Esophagus squamous epithelium (tissue), 5 donors: ENCODE results near the gene SRF. TPM values are rescaled to one million over a fixed set of nuclear protein-coding genes. Genes with fewer than 3 reads are reported as not detected.

Experiments
- DNase-seq: peaks from one replicate; lab custom pipeline; 2025; lab: John Stamatoyannopoulos, UW
- H3K27ac ChIP-seq, 4 donors: fragments of 200-600 bp; sonication (generic); one replicate each; pipeline ENCODE4 v1.5.1; 2016 to 2019; ENCODE audit warnings: mild to moderate bottlenecking in 1 of 4
- H3K27me3 ChIP-seq, 4 donors: fragments of 200-600 bp; sonication (generic); 1 replicate in 3 of 4; 2 replicates in 1 of 4; pipeline versions ENCODE4 v1.5.1 to v1.6.0; 2017 to 2021; ENCODE audit warnings: antibody characterized with exemption in 1 of 4
- H3K36me3 ChIP-seq, 3 donors: fragments of 200-600 bp; sonication (generic); one replicate each; pipeline ENCODE4 v1.5.1; 2016 to 2019
- H3K4me1 ChIP-seq, 3 donors: fragments of 200-600 bp; sonication (generic); one replicate each; pipeline ENCODE4 v1.5.1; 2017 to 2019
- H3K4me3 ChIP-seq, 4 donors: fragments of 200-600 bp; sonication (generic); 1 replicate in 3 of 4; 2 replicates in 1 of 4; pipeline ENCODE4 v1.5.1; 2016 to 2019; ENCODE audit warnings: mild to moderate bottlenecking in 2 of 4, moderate library complexity in 1 of 4
- H3K9me3 ChIP-seq, 3 donors: fragments of 200-600 bp; sonication (generic); one replicate each; pipeline ENCODE4 v1.5.1; 2016 to 2019
- POLR2A ChIP-seq, 4 donors: fragments of 450-650 bp; IDR thresholded peaks; one replicate each; pipeline ENCODE4 v1.6.1; 2017; ENCODE audit warnings: antibody characterized with exemption in 4 of 4, mild to moderate bottlenecking in 4 of 4, moderate library complexity in 3 of 4
- WGBS, 2 donors: methylation state at CpG; one replicate each; pipeline ENCODE4 v1.1.5; 2018; 5-methylcytosine and 5-hydroxymethylcytosine counted together
- intact Hi-C: fragments of 100-400 bp; cut with DNase I; formaldehyde crosslinking; loops from one replicate; pipeline ENCODE4 v1.15.0; 2022
- total RNA-seq, 4 donors: library from RNA; depleted of rRNA; stranded (reverse); fragments of >200 nt; gene quantifications; one replicate each; pipeline ENCODE4 v1.1.0, GENCODE V29; 2016
- TF ChIP-seq, protein P1 (sequence below), 6 experiments: fragments of 450-650 bp in 4 of 6; fragments of 200-600 bp in 2 of 6; sonication (generic) in 2 of 6; IDR thresholded peaks; one replicate each; pipeline ENCODE4 v1.5.1; 2016 to 2019; ENCODE audit warnings: antibody characterized with exemption in 6 of 6, mild to moderate bottlenecking in 4 of 6, moderate library complexity in 4 of 6
- donor health status: DM: yes; HTN: yes; CAD: no.

Gene SRF
- total RNA-seq, 4 donors from 2014 or later: 22.0 to 38.9 (median 35.3) TPM

DNA sequence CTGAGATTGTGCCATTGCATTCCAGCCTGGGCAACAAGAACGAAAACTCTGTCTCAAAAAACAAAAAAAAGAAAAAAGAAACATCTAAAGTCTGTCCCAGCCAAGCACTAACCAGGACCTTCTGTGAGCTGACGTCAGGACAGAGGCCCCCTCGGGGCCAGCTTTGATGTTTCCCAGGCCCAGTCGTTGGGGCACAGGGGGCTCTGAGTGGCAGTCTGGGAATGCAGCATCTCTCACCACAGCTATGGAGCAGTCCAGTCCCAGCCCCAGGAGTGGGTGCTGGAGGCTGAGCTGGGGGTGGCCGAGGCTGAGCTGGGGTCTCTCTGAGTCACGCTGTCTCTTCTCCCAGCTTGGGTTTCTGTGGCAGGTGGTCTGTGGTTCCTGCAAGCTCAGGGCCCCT lies 46.0 kb upstream of the SRF start:
- DNase-seq: no peak
- no peak for TF ChIP-seq POLR2A (IDR thresholded peaks at IDR 0.05)
- TF ChIP-seq, protein P1, sequence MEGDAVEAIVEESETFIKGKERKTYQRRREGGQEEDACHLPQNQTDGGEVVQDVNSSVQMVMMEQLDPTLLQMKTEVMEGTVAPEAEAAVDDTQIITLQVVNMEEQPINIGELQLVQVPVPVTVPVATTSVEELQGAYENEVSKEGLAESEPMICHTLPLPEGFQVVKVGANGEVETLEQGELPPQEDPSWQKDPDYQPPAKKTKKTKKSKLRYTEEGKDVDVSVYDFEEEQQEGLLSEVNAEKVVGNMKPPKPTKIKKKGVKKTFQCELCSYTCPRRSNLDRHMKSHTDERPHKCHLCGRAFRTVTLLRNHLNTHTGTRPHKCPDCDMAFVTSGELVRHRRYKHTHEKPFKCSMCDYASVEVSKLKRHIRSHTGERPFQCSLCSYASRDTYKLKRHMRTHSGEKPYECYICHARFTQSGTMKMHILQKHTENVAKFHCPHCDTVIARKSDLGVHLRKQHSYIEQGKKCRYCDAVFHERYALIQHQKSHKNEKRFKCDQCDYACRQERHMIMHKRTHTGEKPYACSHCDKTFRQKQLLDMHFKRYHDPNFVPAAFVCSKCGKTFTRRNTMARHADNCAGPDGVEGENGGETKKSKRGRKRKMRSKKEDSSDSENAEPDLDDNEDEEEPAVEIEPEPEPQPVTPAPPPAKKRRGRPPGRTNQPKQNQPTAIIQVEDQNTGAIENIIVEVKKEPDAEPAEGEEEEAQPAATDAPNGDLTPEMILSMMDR (IDR thresholded peaks at IDR 0.05): no peak
- H3K4me1 ChIP-seq: peaks cover 11 to 96% (median 48%) of the 10 kb centered on the region in 3 donors
- H3K27ac ChIP-seq: peak overlapping the region in 1 of 4 donors; percentile 80
- no peak overlapping the region for H3K4me3 ChIP-seq
- intact Hi-C loops: loop anchor here (5.0 kb wide), 1 partner anchor 53 kb away; no protein-coding TSS in a partner anchor
- 67 to 77% methylated on average over 1 to 4 of the region's 6 CpGs for WGBS, 2 donors
- H3K9me3 ChIP-seq: no peaks in the 10 kb centered on the region
- H3K36me3 ChIP-seq: peaks cover 0 to under 1% (median 0%) of the 10 kb centered on the region in 3 donors
- no peaks in the 10 kb centered on the region for H3K27me3 ChIP-seq

DNA sequence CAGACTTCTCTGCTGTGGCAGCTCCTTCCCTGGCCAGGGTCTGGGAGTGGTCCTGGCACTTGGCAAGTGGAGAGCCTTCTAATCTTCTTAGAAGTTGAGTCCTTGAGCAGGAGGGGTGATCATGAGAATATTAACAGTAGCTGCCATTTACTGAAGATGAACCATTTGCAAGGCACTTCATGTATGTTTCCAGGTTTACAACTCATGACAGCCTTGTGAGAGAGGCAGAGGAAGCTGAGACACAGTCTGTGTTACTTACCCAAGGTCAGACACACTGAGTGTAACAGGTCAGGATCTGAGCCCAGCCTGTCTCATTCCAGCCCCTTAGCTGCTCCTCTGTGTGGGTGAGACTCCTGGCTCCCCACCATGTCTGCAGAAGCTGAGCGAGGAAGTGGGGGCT lies 45.5 kb upstream of the SRF start:
- no peak for TF ChIP-seq POLR2A (IDR thresholded peaks at IDR 0.05)
- TF ChIP-seq, protein P1 (IDR thresholded peaks at IDR 0.05): no peak
- Histone ChIP-seq H3K27me3 (no peaks in the 10 kb centered on the region), H3K36me3 (peaks cover 0 to 4% (median 0%) of the 10 kb centered on the region in 3 donors), H3K27ac (peak overlapping the region in 2 of 4 donors; percentile 17 to 80), H3K4me1 (peaks cover 11 to 92% (median 45%) of the 10 kb centered on the region in 3 donors), H3K9me3 (no peaks in the 10 kb centered on the region), H3K4me3 (no peak overlapping the region)
- WGBS, 2 donors: 100% methylated on average over 1 of the region's 1 CpG; no CpG with 5 or more reads in 1 of the 2 donors
- DNase-seq: no peak
- intact Hi-C loops: loop anchor here (5.0 kb wide), 1 partner anchor 53 kb away; no protein-coding TSS in a partner anchor

DNA sequence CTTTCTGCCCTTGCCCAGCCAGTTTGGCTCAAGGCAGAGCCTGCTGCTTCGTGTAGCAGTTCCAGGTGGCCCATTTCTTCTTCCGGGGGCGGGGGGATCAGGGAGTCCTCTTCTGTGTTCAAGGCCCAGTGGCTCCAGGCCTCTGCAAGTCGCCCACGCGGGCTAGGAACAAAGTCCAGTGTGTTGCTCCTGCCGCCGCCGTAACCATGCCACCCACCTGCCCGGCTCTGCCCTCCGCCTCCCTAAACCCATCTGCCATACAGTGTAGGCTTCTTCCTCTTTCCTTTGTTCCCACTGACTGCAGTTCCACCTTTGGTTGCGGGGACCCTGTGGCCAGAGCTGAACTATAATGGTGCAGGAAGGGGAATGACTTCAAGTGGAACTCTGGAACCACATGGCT lies 43.9 kb upstream of the SRF start:
- intact Hi-C loops: loop anchor here (5.0 kb wide), 1 partner anchor 55 kb away; no protein-coding TSS in a partner anchor
- no peak for DNase-seq
- peak overlapping the region in 2 of 4 donors; percentile 18 to 80 for H3K27ac ChIP-seq
- no peaks in the 10 kb centered on the region for H3K9me3 ChIP-seq
- TF ChIP-seq POLR2A (IDR thresholded peaks at IDR 0.05): no peak
- TF ChIP-seq, protein P1 (IDR thresholded peaks at IDR 0.05): no peak
- peaks cover 0 to 21% (median 0%) of the 10 kb centered on the region in 3 donors for H3K36me3 ChIP-seq
- H3K4me3 ChIP-seq: no peak overlapping the region
- WGBS, 2 donors: 92% methylated on average over 8 of the region's 12 CpGs; no CpG with 5 or more reads in 1 of the 2 donors
- peaks cover 5 to 76% (median 29%) of the 10 kb centered on the region in 3 donors for H3K4me1 ChIP-seq
- H3K27me3 ChIP-seq: no peaks in the 10 kb centered on the region

DNA sequence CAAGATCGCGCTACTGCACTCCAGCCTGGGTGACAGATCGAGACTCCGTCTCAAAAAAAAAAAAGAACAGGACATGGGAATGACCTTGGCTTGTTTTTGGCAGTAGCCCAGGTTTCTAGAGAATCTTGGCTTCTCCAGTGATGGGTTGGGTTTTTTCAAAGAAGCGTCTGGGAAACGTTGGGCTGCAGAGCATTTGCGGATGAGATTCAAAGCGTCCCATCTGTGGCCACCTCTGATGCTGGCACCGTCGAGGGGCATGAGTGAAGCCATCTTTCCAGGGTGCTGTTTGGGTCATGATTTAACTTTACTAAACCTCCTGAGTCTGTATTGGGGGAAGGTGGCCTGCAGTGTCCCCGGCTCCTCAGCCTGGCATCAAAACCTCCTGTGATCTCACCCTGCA lies 43.2 kb upstream of the SRF start:
- 43 to 52% methylated on average over 10 of the region's 11 CpGs for WGBS, 2 donors
- H3K36me3 ChIP-seq: peaks cover 0 to 28% (median 0%) of the 10 kb centered on the region in 3 donors
- TF ChIP-seq POLR2A (IDR thresholded peaks at IDR 0.05): no peak
- TF ChIP-seq, protein P1 (IDR thresholded peaks at IDR 0.05): no peak
- no peaks in the 10 kb centered on the region for H3K27me3 ChIP-seq
- intact Hi-C loops: loop anchor here (5.0 kb wide), 1 partner anchor 56 kb away; no protein-coding TSS in a partner anchor
- no peak for DNase-seq
- no peak overlapping the region for H3K4me3 ChIP-seq
- H3K9me3 ChIP-seq: no peaks in the 10 kb centered on the region
- H3K27ac ChIP-seq: peak overlapping the region in 1 of 4 donors; percentile 13
- H3K4me1 ChIP-seq: peaks cover 5 to 69% (median 23%) of the 10 kb centered on the region in 3 donors

DNA sequence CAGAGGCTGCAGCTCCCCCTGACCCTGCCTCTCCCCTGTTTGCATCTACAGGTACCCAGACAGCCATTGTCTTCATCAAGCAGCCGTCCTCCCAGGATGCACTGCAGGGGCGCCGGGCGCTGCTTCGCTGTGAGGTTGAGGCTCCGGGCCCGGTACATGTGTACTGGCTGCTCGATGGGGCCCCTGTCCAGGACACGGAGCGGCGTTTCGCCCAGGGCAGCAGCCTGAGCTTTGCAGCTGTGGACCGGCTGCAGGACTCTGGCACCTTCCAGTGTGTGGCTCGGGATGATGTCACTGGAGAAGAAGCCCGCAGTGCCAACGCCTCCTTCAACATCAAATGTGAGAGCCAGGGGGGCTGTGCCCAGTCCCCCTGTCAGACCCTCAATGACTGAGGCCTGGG lies 42.1 kb upstream of the SRF start:
- Histone ChIP-seq H3K36me3 (peaks cover 0 to 38% (median 0%) of the 10 kb centered on the region in 3 donors), H3K27ac (no peak overlapping the region), H3K4me3 (no peak overlapping the region), H3K4me1 (peaks cover 0 to 58% (median 13%) of the 10 kb centered on the region in 3 donors), H3K9me3 (no peaks in the 10 kb centered on the region), H3K27me3 (no peaks in the 10 kb centered on the region)
- intact Hi-C loops: loop anchor here (5.0 kb wide), 1 partner anchor 57 kb away; no protein-coding TSS in a partner anchor
- DNase-seq: no peak
- WGBS, 2 donors: 62 to 80% methylated on average over 1 to 2 of the region's 16 CpGs
- no peak for TF ChIP-seq POLR2A (IDR thresholded peaks at IDR 0.05)
- TF ChIP-seq, protein P1 (IDR thresholded peaks at IDR 0.05): no peak
